OCI-LY1 (cell line): ENCODE measurements around the gene SYNDIG1.

Experiments
- H2AFZ ChIP-seq: fragments of 200-600 bp; sonication (generic), shearing (Covaris generic); 2 replicates; pipeline ENCODE4 v1.6.0; 2014; ENCODE audit warnings: antibody characterized with exemption, mild to moderate bottlenecking, low read length
- H3F3A ChIP-seq: fragments of 200-600 bp; sonication (generic), shearing (Covaris generic); 2 replicates; pipeline ENCODE4 v1.6.0; 2014; ENCODE audit warnings: mild to moderate bottlenecking, antibody characterized with exemption, low read length, moderate library complexity; ENCODE audit not compliant: insufficient read depth
- H3K27ac ChIP-seq: fragments of 200-600 bp; sonication (generic); 2 replicates; pipeline ENCODE4 v1.5.1; 2014; ENCODE audit warnings: low read length, mixed run types, mild to moderate bottlenecking, low read depth; ENCODE audit not compliant: poor library complexity, severe bottlenecking
- H3K27me3 ChIP-seq: fragments of 200-600 bp; sonication (generic); 2 replicates; pipeline ENCODE4 v1.6.0; 2014; ENCODE audit warnings: antibody characterized with exemption, mild to moderate bottlenecking, low read length, moderate library complexity; ENCODE audit not compliant: insufficient read depth
- H3K36me3 ChIP-seq: fragments of 200-600 bp; sonication (generic); 2 replicates; pipeline ENCODE4 v1.6.1; 2014; ENCODE audit warnings: mild to moderate bottlenecking, antibody characterized with exemption, low read length, moderate library complexity, mixed read lengths; ENCODE audit not compliant: insufficient read depth
- H3K4me1 ChIP-seq: fragments of 200-600 bp; sonication (generic); 2 replicates; pipeline ENCODE4 v1.5.1; 2014; ENCODE audit warnings: mild to moderate bottlenecking, low read length, moderate library complexity; ENCODE audit not compliant: insufficient read depth, severe bottlenecking
- H3K4me2 ChIP-seq: fragments of 200-600 bp; sonication (generic), shearing (Covaris generic); 2 replicates; pipeline ENCODE4 v1.6.1; 2014; ENCODE audit warnings: low read length
- H3K4me3 ChIP-seq: fragments of 200-600 bp; sonication (generic); 2 replicates; pipeline ENCODE4 v1.5.1; 2014; ENCODE audit warnings: low read length, low read depth, mild to moderate bottlenecking, mixed read lengths; ENCODE audit not compliant: poor library complexity, severe bottlenecking
- H3K79me2 ChIP-seq: fragments of 200-600 bp; shearing (Covaris generic); 2 replicates; pipeline ENCODE4 v1.6.1; 2016; ENCODE audit warnings: mixed run types, low read length, mixed read lengths; ENCODE audit not compliant: insufficient read depth
- H3K9ac ChIP-seq: fragments of 200-600 bp; sonication (generic), shearing (Covaris generic); 2 replicates; pipeline ENCODE4 v1.6.1; 2014; ENCODE audit warnings: mild to moderate bottlenecking, low read length, mixed read lengths
- H3K9me2 ChIP-seq: fragments of 200-600 bp; sonication (generic), shearing (Covaris generic); 2 replicates; pipeline ENCODE4 v1.6.1; 2014; ENCODE audit warnings: low read depth, mild to moderate bottlenecking, low read length, mixed read lengths
- H3K9me3 ChIP-seq: fragments of 200-600 bp; shearing (Covaris generic); 2 replicates; pipeline ENCODE4 v1.6.1; 2014; ENCODE audit warnings: low read length, mixed read lengths
- H4K20me1 ChIP-seq: fragments of 200-600 bp; sonication (generic), shearing (Covaris generic); 2 replicates; pipeline ENCODE4 v1.6.0; 2016; ENCODE audit warnings: mild to moderate bottlenecking, low read length; ENCODE audit not compliant: insufficient read depth
- CTCF ChIP-seq: fragments of 200-600 bp; sonication (generic), shearing (Covaris generic); IDR thresholded peaks from 2 replicates; pipeline ENCODE4 v1.5.1; 2017; ENCODE audit warnings: mild to moderate bottlenecking, antibody characterized with exemption, low read length, moderate library complexity, mixed read lengths
- EZH2 ChIP-seq: fragments of 200-600 bp; sonication (generic), shearing (Covaris generic); IDR thresholded peaks from 2 replicates; pipeline ENCODE4 v1.8.0; 2017; ENCODE audit warnings: borderline replicate concordance, mixed run types, mild to moderate bottlenecking, antibody characterized with exemption, low read length, moderate library complexity, mixed read lengths

Gene SYNDIG1

DNA sequence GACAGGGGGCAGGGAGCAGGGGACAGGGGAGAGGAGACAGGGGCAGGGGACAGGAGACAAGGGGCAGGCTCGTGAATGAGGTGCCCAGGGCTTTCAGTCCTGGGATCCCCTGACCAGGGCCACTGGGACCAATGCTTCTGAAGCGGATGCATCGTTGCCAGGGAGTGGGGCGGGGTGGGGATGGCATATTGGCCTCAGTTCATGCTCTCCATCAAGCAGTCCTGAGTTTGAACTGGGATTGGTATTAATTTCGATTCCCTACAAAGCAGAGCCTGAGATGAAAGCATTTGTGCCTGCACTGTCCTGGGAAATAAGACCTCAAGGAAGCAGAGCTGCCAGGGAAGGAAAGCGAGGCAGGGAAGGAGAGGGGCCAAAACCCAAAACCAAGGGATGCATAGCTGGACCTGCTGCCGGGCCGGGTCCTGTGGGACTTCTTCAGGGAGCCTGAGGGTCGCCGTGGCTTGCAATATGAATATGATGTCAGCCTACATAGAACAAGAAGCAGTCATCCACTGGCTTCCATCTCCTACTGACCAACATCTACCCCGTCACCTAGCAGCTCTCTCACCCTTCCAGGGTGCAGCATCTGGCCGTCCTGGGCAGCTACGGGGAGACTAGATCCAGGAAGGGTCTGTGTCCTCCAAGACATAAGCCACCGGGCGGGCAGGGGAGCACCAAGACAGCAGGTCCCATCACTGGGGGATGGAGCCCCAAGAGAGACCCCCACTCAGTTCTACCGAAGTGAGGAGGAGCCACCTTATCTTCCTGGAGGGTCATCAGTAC is 233.3 kb downstream of the SYNDIG1 start:
- no peak overlapping the region for H3K4me2 ChIP-seq
- no peaks in the 10 kb centered on the region for H3K79me2 ChIP-seq
- H4K20me1 ChIP-seq: no peaks in the 10 kb centered on the region
- H3K9me3 ChIP-seq: no peaks in the 10 kb centered on the region
- no peak overlapping the region for H3K4me3 ChIP-seq
- H3K36me3 ChIP-seq: no peaks in the 10 kb centered on the region
- TF ChIP-seq CTCF (no peak), EZH2 (no peak)
- H3K27ac ChIP-seq: no peak overlapping the region
- no peak overlapping the region for H2AFZ ChIP-seq
- no peaks in the 10 kb centered on the region for H3K4me1 ChIP-seq
- H3F3A ChIP-seq: no peaks in the 10 kb centered on the region
- no peaks in the 10 kb centered on the region for H3K27me3 ChIP-seq
- no peaks in the 10 kb centered on the region for H3K9me2 ChIP-seq
- no peak overlapping the region for H3K9ac ChIP-seq

GRCh38 chr20:24703284-24703610 is 233.8 kb downstream of the SYNDIG1 start:
- no peaks in the 10 kb centered on the region for H3F3A ChIP-seq
- no peak overlapping the region for H3K4me2 ChIP-seq
- no peak overlapping the region for H3K27ac ChIP-seq
- H3K9me2 ChIP-seq: no peaks in the 10 kb centered on the region
- no peaks in the 10 kb centered on the region for H3K36me3 ChIP-seq
- no peak overlapping the region for H3K9ac ChIP-seq
- H3K79me2 ChIP-seq: no peaks in the 10 kb centered on the region
- H3K9me3 ChIP-seq: no peaks in the 10 kb centered on the region
- H3K4me3 ChIP-seq: no peak overlapping the region
- H4K20me1 ChIP-seq: no peaks in the 10 kb centered on the region
- H3K27me3 ChIP-seq: no peaks in the 10 kb centered on the region
- no peak overlapping the region for H2AFZ ChIP-seq
- no peaks in the 10 kb centered on the region for H3K4me1 ChIP-seq
- TF ChIP-seq EZH2 (no peak), CTCF (no peak)

GRCh38 chr20:24704899-24705298 is 235.5 kb downstream of the SYNDIG1 start:
- Histone ChIP-seq H3K9me2 (no peaks in the 10 kb centered on the region), H3K79me2 (no peaks in the 10 kb centered on the region)
- TF ChIP-seq CTCF (no peak), EZH2 (no peak)

More at GRCh38 chr20:24704899-24705298, 235.5 kb downstream of the SYNDIG1 start:
- no peak overlapping the region for H3K4me2 ChIP-seq
- H3K27me3 ChIP-seq: no peaks in the 10 kb centered on the region
- H3K27ac ChIP-seq: no peak overlapping the region
- no peaks in the 10 kb centered on the region for H4K20me1 ChIP-seq
- no peaks in the 10 kb centered on the region for H3K36me3 ChIP-seq
- H3K4me3 ChIP-seq: no peak overlapping the region
- no peak overlapping the region for H3K9ac ChIP-seq
- no peaks in the 10 kb centered on the region for H3F3A ChIP-seq
- H3K9me3 ChIP-seq: no peaks in the 10 kb centered on the region
- no peak overlapping the region for H2AFZ ChIP-seq
- no peaks in the 10 kb centered on the region for H3K4me1 ChIP-seq
